ENCODE results near the gene MCTP2. TPM values are rescaled to one million over a fixed set of nuclear protein-coding genes. Genes with fewer than 3 reads are reported as not detected.
"Not testable (repeated sequence)": the region's sequence is repeated elsewhere in the genome, so short reads cannot be mapped to it uniquely, and the experiment has no call there.

MCTP2 gene
- total and polyA plus RNA-seq, 2 of the 8 experiments (the other 6 are each of a cell fraction or from before 2014, with no cell fraction given) = 3.4 to 4.5 TPM

- TF ChIP-seq POU5F1 (IDR thresholded peaks at IDR 0.05; ENCODE audit: low read depth, low read length) (no peak), PHF8 (conservative IDR thresholded peaks at IDR 0.05; ENCODE audit: low read depth, low read length) (no peak), RXRA (IDR thresholded peaks at IDR 0.05; ENCODE audit: insufficient read depth, low read depth, low read length) (no peak), SIN3A (conservative IDR thresholded peaks at IDR 0.05 in 1 of 2, IDR thresholded peaks at IDR 0.05 in 1 of 2; ENCODE audit: low read depth in 1 of 2, low read length in 2 of 2) (no peak), ASH2L (IDR thresholded peaks at IDR 0.05; ENCODE audit: low read length) (no peak), KDM1A (IDR thresholded peaks at IDR 0.05; ENCODE audit: borderline replicate concordance, low read length) (no peak)
These were observed 25.1 kb downstream of the MCTP2 start (continued) for GRCh38 chr15:94256511-94256910.

GRCh38 chr15:94257776-94258175 lies 26.4 kb downstream of the MCTP2 start:
- DNase-seq (ENCODE audit: low read depth in 1 of 2, low spot score in 2 of 2); H3K27me3 ChIP-seq (replicated peaks in 1 of 4; ENCODE audit: control insufficient read depth in 3 of 4, extremely low read depth in 1 of 4, insufficient read depth in 3 of 4, low read length in 3 of 4); POLR2A ChIA-PET (ENCODE audit: partially characterized antibody); H3K23ac ChIP-seq (ENCODE audit: insufficient read length); H3K4ac ChIP-seq (replicated peaks; ENCODE audit: insufficient read length, low read depth, low read length); H3K36me3 ChIP-seq (ENCODE audit: control insufficient read depth in 2 of 4, insufficient read depth in 4 of 4, low read length in 3 of 4); H3K4me1 ChIP-seq (replicated peaks in 1 of 4; ENCODE audit: control insufficient read depth in 3 of 4, insufficient read depth in 4 of 4, low read length in 3 of 4); FAIRE-seq; H2BK20ac ChIP-seq (ENCODE audit: low read length); H2AK5ac ChIP-seq (ENCODE audit: low read depth, low read length); H4K8ac ChIP-seq (ENCODE audit: extremely low read depth, insufficient read depth, low read length); H4K5ac ChIP-seq (ENCODE audit: insufficient read length, low read depth, low read length); H2BK12ac ChIP-seq (ENCODE audit: low read depth, low read length); H4K91ac ChIP-seq (replicated peaks; ENCODE audit: insufficient read length, low read length); H3K56ac ChIP-seq (replicated peaks; ENCODE audit: insufficient read length, low read depth, low read length); H2BK5ac ChIP-seq (ENCODE audit: low read depth, low read length); H3K79me2 ChIP-seq (ENCODE audit: control insufficient read depth in 1 of 2, insufficient read depth in 2 of 2, low read length in 2 of 2); H3K23me2 ChIP-seq (ENCODE audit: low read depth, low read length); H2BK15ac ChIP-seq (ENCODE audit: low read length); H2BK120ac ChIP-seq (replicated peaks; ENCODE audit: low read depth, low read length); H3K4me2 ChIP-seq (ENCODE audit: insufficient read depth in 1 of 2, low read depth in 2 of 2, low read length in 2 of 2); H4K20me1 ChIP-seq (replicated peaks in 1 of 2; ENCODE audit: control insufficient read depth in 1 of 2, insufficient read depth in 2 of 2, low read length in 2 of 2); H3K79me1 ChIP-seq (ENCODE audit: low read depth, low read length); H3K4me3 ChIP-seq (ENCODE audit: extremely low read depth in 1 of 4, insufficient read depth in 2 of 4, low read depth in 3 of 4, low read length in 4 of 4); H3K9ac ChIP-seq (replicated peaks in 1 of 4; ENCODE audit: extremely low read depth in 1 of 4, low read depth in 3 of 4, low read length in 3 of 4); H3K27ac ChIP-seq (ENCODE audit: low read depth, low read length); CTCF ChIA-PET (ENCODE audit: partially characterized antibody); H3K14ac ChIP-seq (ENCODE audit: insufficient read length); H3K9me3 ChIP-seq (ENCODE audit: insufficient read depth in 2 of 2, low read depth in 1 of 2, low read length in 1 of 2); H3K18ac ChIP-seq (ENCODE audit: extremely low read depth, low read length); H2AFZ ChIP-seq (ENCODE audit: low read length): not testable (repeated sequence)
- WGBS, 2 experiments (ENCODE audit: extremely low coverage in 1 of 2, insufficient coverage in 1 of 2, insufficient read length in 1 of 2, insufficient replicate concordance in 2 of 2, low coverage in 1 of 2, low lambda C conversion rate in 2 of 2, missing lambda C conversion rate in 1 of 2) = 88% methylated on average over 7 of the region's 7 CpGs; no CpG with 5 or more reads in 1 of the 2 experiments
